Measurements from ENCODE around the gene TH.

- TF ChIP-seq YY1 (IDR thresholded peaks at IDR 0.05; ENCODE audit: insufficient read depth, insufficient read length) (no peak), ZNF274 (IDR thresholded peaks at IDR 0.05; ENCODE audit: low read depth, low read length) (no peak)
These were observed 31.4 kb upstream of the TH start for GRCh38 chr11:2202900-2203439.
